Left renal pelvis (tissue), 4 donors: ENCODE data around the gene EMX1. TPM values are rescaled to one million over a fixed set of nuclear protein-coding genes. Genes with fewer than 3 reads are reported as not detected.
A peak's percentile ranks its signal among the peaks of the same experiment; 100 is the strongest.

Experiments used
- DNase-seq, 4 donors: peaks; one replicate each; pipeline ENCODE4 v3.0.0-alpha.2; 2013; ENCODE audit warnings: low read depth in 4 of 4, low spot score in 3 of 4
- polyA plus RNA-seq, 4 donors: library from polyadenylated mRNA; unstranded; fragments of 120-200 nt; gene quantifications; one replicate each; pipeline ENCODE4 v1.2.1, GENCODE V29; 2013; ENCODE audit not compliant: insufficient read length in 4 of 4

Gene EMX1
- 10 to 100 TPM in 3 of 4 donors, under 1 TPM in 1; 0.64 to 72.0 (median 32.0) TPM for polyA plus RNA-seq

- no peak for DNase-seq
These were observed at the start of gene EMX1 for GRCh38 chr2:72917138-72917876. TSS of gene EMX1 (plus strand) at chr2:72917519. CDS start at chr2:72917853, 334 bp downstream.

- DNase-seq: no peak
These were observed 46.3 kb upstream of the EMX1 start for GRCh38 chr2:72871060-72871459.

GRCh38 chr2:72871880-72872279, 45.4 kb upstream of the EMX1 start:
- no peak for DNase-seq

GRCh38 chr2:72883356-72883962, 33.9 kb upstream of the EMX1 start:
- peak in 2 of 4 donors; percentile 49 to 54 for DNase-seq

GRCh38 chr2:72886505-72887031, 30.8 kb upstream of the EMX1 start:
- DNase-seq: no peak

- DNase-seq: peak in 1 of 4 donors; percentile 6
These were observed 30.1 kb upstream of the EMX1 start, which contains the start of gene SPR for GRCh38 chr2:72887032-72887739. TSS of gene SPR (plus strand) at chr2:72887408. CDS start at chr2:72887433, 25 bp downstream.

GRCh38 chr2:72887740-72888437, 29.4 kb upstream of the EMX1 start:
- DNase-seq: peak; percentile 59 to 78 (median 72)

GRCh38 chr2:72888438-72889202, 28.7 kb upstream of the EMX1 start:
- DNase-seq: no peak

GRCh38 chr2:72889991-72890390, 27.3 kb upstream of the EMX1 start:
- DNase-seq: no peak

GRCh38 chr2:72891091-72891818, 26.1 kb upstream of the EMX1 start:
- no peak for DNase-seq

GRCh38 chr2:72892506-72893173, 24.7 kb upstream of the EMX1 start:
- DNase-seq: no peak

GRCh38 chr2:72893594-72894319, 23.6 kb upstream of the EMX1 start:
- no peak for DNase-seq

GRCh38 chr2:72894514-72894913, 22.8 kb upstream of the EMX1 start:
- DNase-seq: no peak

GRCh38 chr2:72895154-72895553, 22.2 kb upstream of the EMX1 start:
- DNase-seq: no peak

- DNase-seq: no peak
These were observed 21.5 kb upstream of the EMX1 start for GRCh38 chr2:72895759-72896281.

GRCh38 chr2:72896446-72896845, 20.9 kb upstream of the EMX1 start:
- no peak for DNase-seq

- DNase-seq: no peak
These were observed 19.3 kb upstream of the EMX1 start for GRCh38 chr2:72897785-72898584.
